ENCODE measurements around the gene AP3S1.

AP3S1 gene

GRCh38 chr5:115829913-115830312 is 11.8 kb upstream of the AP3S1 start:
- DNase-seq, result no peak

GRCh38 chr5:115831163-115831768 is 10.5 kb upstream of the AP3S1 start:
- DNase-seq, result no peak

DNA sequence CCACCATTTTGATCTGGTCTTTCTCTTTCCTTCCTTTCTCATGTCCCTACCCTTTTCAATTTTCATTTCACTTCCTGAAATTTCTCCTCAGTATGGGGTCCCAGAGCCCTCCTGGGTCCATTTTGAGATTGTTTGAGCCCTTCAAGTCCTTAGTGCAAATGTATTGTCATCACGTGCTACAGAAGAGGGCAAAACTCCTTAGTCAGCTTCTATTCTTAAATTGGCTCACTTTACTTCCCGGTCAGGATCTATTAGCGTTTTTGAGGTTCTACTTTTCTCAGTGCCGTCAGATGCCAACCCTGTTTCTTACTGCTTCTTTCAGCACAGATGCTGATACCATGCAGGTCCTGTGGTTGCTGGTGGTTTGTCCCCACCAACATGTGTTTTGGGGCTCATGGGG is 6.3 kb upstream of the AP3S1 start:
- DNase-seq, result no peak

GRCh38 chr5:115838885-115839518 is 2.7 kb upstream of the AP3S1 start:
- DNase-seq, result no peak

GRCh38 chr5:115840873-115841272 is 862 bp upstream of the AP3S1 start:
- DNase-seq, result no peak

DNA sequence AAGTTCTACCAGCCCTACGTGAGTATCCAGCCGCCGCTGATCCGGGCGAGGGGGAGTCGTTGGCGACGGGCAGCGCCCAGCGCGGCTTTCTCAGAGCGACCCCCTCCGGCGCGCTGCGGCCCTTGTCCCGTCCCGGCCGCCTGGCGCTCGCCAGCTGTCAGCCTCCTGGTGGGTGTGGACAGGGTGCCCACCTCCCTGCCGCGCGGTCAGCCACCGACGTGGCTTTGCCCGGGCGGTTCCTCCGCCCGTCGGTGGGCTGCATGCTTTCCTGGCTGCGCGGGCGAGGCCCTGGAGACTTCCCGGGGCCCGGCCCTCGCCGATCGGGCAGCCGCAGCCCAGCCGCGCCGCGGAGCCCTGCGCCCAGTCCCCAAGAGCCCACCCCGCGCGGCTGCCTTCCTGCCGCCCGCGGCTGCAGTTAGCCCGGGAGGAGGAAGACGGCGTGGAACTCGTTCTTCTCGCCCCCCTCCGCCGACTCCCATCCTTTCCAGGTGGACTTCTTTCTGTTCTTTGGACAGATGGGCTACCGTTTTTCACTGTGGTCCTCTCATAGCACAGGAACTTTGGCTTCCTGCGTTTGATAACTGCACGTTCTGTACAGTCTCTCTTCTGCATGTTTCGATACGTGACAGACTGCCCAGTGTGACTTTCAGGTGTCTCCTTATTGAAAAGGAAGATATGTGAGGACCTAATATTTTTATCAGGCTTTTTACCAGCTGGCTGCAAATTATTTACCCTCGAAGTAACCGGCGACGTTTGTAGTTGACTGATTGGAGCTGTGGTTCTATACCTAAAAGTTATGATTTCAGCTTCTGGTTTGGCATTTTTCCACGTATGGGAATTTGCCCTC is 577 bp downstream of the AP3S1 start:
- no peak for DNase-seq

GRCh38 chr5:115842952-115843351 is 1.2 kb downstream of the AP3S1 start:
- DNase-seq, result no peak

- DNase-seq, result no peak
These were observed 1.9 kb downstream of the AP3S1 start for GRCh38 chr5:115843444-115844130.

DNA sequence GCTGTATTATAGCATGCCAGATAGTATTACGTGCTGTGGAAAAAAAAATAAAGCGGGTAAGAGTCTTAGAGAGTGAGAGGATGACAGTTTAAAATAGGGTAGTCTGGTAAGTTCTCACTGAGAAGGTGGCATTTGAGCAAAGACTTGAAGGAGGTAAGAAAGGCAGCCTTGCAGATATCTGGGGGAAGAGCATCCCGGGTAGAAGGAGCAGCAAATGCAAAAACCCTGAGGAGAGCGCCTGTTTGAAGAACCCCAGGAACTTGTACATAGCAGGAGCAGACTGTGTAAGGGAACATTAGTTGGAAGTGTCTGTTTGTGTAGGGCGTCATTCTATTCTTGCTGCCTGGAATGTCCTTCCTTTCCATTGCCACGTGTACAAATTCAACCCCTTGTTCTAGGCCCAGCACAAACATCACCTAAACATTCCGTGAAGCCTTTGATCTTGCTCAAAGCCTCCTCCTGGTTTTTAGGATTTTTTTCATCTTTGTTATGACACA is 2.6 kb downstream of the AP3S1 start:
- no peak for DNase-seq

DNA sequence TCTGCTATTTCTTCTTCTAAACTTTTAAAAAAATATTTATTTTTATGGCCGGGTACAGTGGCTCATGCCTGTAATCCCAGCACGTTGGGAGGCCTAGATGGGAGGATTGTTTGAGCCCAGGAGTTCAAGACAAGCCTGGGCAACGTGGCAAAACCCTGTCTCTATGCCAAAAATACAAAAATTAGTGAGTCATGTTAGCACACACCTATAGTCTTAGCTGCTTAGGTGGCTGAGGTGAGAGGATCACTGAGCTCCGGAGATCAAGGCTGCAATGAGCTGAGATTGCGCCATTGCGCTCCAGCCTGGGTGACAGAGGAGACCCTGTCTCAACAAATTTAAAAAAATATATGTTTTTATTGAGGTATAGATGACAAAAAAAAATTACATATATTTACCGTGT is 5.6 kb downstream of the AP3S1 start:
- DNase-seq, result no peak

GRCh38 chr5:115849258-115849798 is 7.6 kb downstream of the AP3S1 start:
- DNase-seq, result no peak

DNA sequence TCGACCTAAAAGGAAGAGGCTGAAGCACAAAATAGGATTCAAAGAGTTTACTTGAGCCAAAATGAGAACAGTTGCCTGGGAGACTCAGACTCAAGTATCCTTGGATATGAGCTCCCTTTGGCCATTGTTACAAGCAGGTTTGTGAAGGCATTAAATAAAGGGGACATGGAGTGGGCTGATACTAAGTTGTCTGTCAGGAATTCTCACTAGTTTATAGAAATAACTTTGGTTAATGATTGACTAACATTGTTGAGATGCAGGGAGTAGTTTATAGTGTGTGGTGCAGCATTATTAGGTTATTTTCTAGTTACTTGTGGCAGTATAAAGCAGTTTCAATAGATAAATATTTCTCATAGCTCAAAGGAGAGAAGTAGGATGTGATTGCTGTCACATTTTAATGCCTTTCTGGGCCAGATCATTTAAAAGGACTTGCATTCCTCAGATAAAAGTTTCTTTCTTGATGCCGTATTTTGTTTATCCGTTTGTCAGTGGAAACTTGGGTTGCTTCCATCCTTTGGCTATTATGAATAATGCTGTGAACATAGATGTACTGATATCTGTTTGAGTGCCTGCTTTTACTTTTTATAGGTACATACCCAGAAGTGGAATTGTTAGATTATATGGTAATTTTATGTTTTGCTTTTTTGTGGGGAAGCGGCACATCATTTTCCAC is 9.1 kb downstream of the AP3S1 start:
- DNase-seq, result no peak

- DNase-seq, result no peak
These were observed 12.4 kb downstream of the AP3S1 start for GRCh38 chr5:115854139-115854538.

GRCh38 chr5:115855959-115856358 is 14.2 kb downstream of the AP3S1 start:
- DNase-seq, result no peak

GRCh38 chr5:115857057-115857479 is 15.3 kb downstream of the AP3S1 start:
- no peak for DNase-seq

GRCh38 chr5:115857626-115858349 is 16.1 kb downstream of the AP3S1 start:
- DNase-seq, result no peak

DNA sequence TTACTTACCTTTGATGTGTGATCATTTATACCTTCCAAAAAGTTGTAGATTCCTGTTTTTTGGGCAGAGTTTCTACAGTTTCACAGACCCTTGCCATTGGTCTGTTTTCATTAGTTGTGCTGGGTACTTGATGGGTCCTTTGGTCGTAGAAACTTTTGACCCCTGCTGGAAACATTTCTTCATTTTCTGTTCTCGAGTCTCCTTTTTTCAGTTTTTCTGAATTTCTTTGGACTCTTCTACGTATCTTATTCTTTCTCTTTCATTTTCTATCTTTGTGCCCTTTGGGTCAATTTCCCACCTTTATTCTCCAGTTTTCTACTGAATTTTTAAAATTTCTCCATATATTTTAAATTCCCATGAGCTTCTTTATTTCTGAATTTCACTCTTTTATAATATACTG is 16.7 kb downstream of the AP3S1 start:
- no peak for DNase-seq

GRCh38 chr5:115859378-115859777 is 17.6 kb downstream of the AP3S1 start:
- no peak for DNase-seq

GRCh38 chr5:115869256-115869795 is 27.6 kb downstream of the AP3S1 start:
- DNase-seq, result no peak

GRCh38 chr5:115872447-115872846 is 30.7 kb downstream of the AP3S1 start:
- no peak for DNase-seq

- no peak for DNase-seq
These were observed 31.7 kb downstream of the AP3S1 start for GRCh38 chr5:115873392-115873791.
